ENCODE results near the gene PGM3.

The PGM3 gene

DNA sequence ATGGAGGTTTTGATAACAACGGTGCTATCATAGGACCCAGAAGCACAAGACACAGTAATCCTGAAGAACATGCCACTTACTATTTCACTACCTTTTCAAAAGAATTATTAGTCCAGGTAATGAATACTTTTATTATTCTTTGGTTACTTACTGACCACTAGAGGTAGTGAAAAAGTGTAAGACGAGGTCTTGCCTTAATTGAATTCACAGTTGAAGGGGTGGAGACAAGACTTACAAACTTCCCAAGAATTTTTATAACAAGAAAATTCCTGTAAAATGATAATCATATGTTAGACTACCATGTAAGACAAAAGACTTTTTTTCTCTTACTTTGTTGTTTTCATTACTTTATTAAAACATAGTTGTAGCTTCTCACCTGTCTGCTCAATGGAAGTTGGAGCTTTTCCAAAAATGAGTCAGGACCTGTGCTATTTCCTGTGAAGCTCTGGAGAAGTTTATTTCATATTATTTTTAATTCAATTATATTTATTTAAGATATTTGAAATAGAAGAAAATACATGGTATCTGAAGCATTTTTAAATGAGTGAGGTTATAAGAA, 73.2 kb downstream of the PGM3 start:
- DNase-seq (ENCODE audit: low read depth in 1 of 2, low spot score in 1 of 2): no peak

GRCh38 chr6:83117802-83118201, 75.3 kb downstream of the PGM3 start:
- no peak for DNase-seq (ENCODE audit: low read depth in 1 of 2, low spot score in 1 of 2)

All from activated T-helper 1 cell treated with anti-CD3 and anti-CD28 coated beads, Interleukin-2, amount 50 U/mL, for 16 hours (primary cell).